Hematopoietic multipotent progenitor cell treated with erythropoietin and hydrocortisone succinate and interleukin-3 and kit ligand, for 15 days (in vitro differentiated cells): Measurements from ENCODE around the gene LCMT1.
"Not testable (repeated sequence)": the region's sequence is repeated elsewhere in the genome, so short reads cannot be mapped to it uniquely, and the experiment has no call there.

Source experiments
- DNase-seq: peaks from one replicate; pipeline ENCODE4 v3.0.0-alpha.2; 2015; ENCODE audit warnings: low spot score

The LCMT1 gene

GRCh38 chr16:25095636-25096035 lies 15.9 kb upstream of the LCMT1 start:
- no peak for DNase-seq

GRCh38 chr16:25097276-25097975 lies 14.1 kb upstream of the LCMT1 start:
- no peak for DNase-seq

- no peak for DNase-seq
Measured at GRCh38 chr16:25100511-25100910, 11.0 kb upstream of the LCMT1 start.

GRCh38 chr16:25106567-25107465 lies 4.7 kb upstream of the LCMT1 start:
- peak; percentile 77 for DNase-seq

GRCh38 chr16:25107466-25107792 lies 4.1 kb upstream of the LCMT1 start:
- DNase-seq: no peak

GRCh38 chr16:25108054-25108453 lies 3.5 kb upstream of the LCMT1 start:
- peak; percentile 28 for DNase-seq

- no peak for DNase-seq
Measured at GRCh38 chr16:25109643-25110042, 1.9 kb upstream of the LCMT1 start.

GRCh38 chr16:25110387-25110947 lies 1.1 kb upstream of the LCMT1 start:
- no peak for DNase-seq

GRCh38 chr16:25114121-25114520 lies 2.6 kb downstream of the LCMT1 start:
- DNase-seq: no peak

GRCh38 chr16:25118851-25119578 lies 7.5 kb downstream of the LCMT1 start:
- DNase-seq: no peak

GRCh38 chr16:25121824-25122600 lies 10.5 kb downstream of the LCMT1 start:
- no peak for DNase-seq

GRCh38 chr16:25124503-25124902 lies 13.0 kb downstream of the LCMT1 start:
- DNase-seq: no peak

GRCh38 chr16:25126086-25126666 lies 14.6 kb downstream of the LCMT1 start:
- not testable (repeated sequence) for DNase-seq

- DNase-seq: no peak
Measured at GRCh38 chr16:25126820-25127232, 15.3 kb downstream of the LCMT1 start.

GRCh38 chr16:25132751-25133150 lies 21.2 kb downstream of the LCMT1 start:
- not testable (repeated sequence) for DNase-seq

GRCh38 chr16:25134166-25134700 lies 22.7 kb downstream of the LCMT1 start:
- DNase-seq: no peak

- DNase-seq: no peak
Measured at GRCh38 chr16:25135254-25135878, 23.8 kb downstream of the LCMT1 start.

GRCh38 chr16:25138130-25138529 lies 26.6 kb downstream of the LCMT1 start:
- DNase-seq: no peak

- no peak for DNase-seq
Measured at GRCh38 chr16:25140459-25140858, 28.9 kb downstream of the LCMT1 start.

GRCh38 chr16:25141648-25142047 lies 30.1 kb downstream of the LCMT1 start:
- DNase-seq: no peak
